B cell (primary cell): ENCODE results near the gene SSBP2. TPM values are rescaled to one million over a fixed set of nuclear protein-coding genes. Genes with fewer than 3 reads are reported as not detected.
"Not testable (repeated sequence)": the region's sequence is repeated elsewhere in the genome, so short reads cannot be mapped to it uniquely, and the experiment has no call there.

Experiments used
- ATAC-seq: fragments of 200-7000 bp; cut with Tn5 transposase; one replicate; pipeline ENCODE4 v1.10.0; 2021; ENCODE audit warnings: low read depth, mild to moderate bottlenecking, moderate number of reproducible peaks, moderate library complexity
- CTCF ChIA-PET: fragments of 350-600 bp; sonication (Branson Sonifier 250); formaldehyde crosslinking; loops from one replicate; lab custom pipeline; 2021; ENCODE audit warnings: antibody characterized with exemption, inconsistent platforms; lab: Charles Lee
- POLR2A ChIA-PET: fragments of 350-600 bp; sonication (Branson Sonifier 250); formaldehyde crosslinking; loops from one replicate; lab custom pipeline; 2021; ENCODE audit warnings: antibody characterized with exemption; lab: Charles Lee
- DNase-seq: peaks from one replicate; pipeline ENCODE4 v3.0.0; 2013
- H2AFZ ChIP-seq: 2 replicates; pipeline ENCODE4 v1.6.1; 2012; ENCODE audit warnings: mild to moderate bottlenecking, low read depth, low read length; ENCODE audit not compliant: insufficient read depth, poor library complexity, severe bottlenecking
- H3K27ac ChIP-seq, 2 donors: 1 replicate in 1 of 2; 2 replicates in 1 of 2; pipeline ENCODE4 v1.5.1; 2012 to 2013; ENCODE audit warnings: low read length in 2 of 2, mild to moderate bottlenecking in 2 of 2, moderate library complexity in 1 of 2
- H3K27me3 ChIP-seq, 4 experiments: fragments of 200-600 bp in 1 of 4; sonication (generic) in 1 of 4; replicated peaks in 1 of 4; 1 replicate in 2 of 4; 2 replicates in 2 of 4; pipeline versions ENCODE4 v1.6.1 to v1.7.0; 2013 to 2016; ENCODE audit warnings: low read length in 3 of 4, mild to moderate bottlenecking in 2 of 4, mixed read lengths in 1 of 4, moderate library complexity in 1 of 4; ENCODE audit not compliant: insufficient read depth in 4 of 4, control insufficient read depth in 3 of 4; ENCODE audit errors: control extremely low read depth in 1 of 4
- H3K36me3 ChIP-seq, 2 experiments: replicated peaks in 1 of 2; 1 replicate in 1 of 2; 2 replicates in 1 of 2; pipeline versions ENCODE4 v1.6.1 to v1.7.1; 2013; ENCODE audit warnings: low read length in 1 of 2; ENCODE audit not compliant: insufficient read depth in 2 of 2, control insufficient read depth in 1 of 2; ENCODE audit errors: control extremely low read depth in 1 of 2, extremely low read depth in 1 of 2
- H3K4me1 ChIP-seq, 2 donors: fragments of 200-600 bp in 1 of 2; sonication (generic) in 1 of 2; 1 replicate in 1 of 2; 2 replicates in 1 of 2; pipeline versions ENCODE4 v1.5.1 to v1.6.1; 2013 to 2017; ENCODE audit warnings: low read length in 2 of 2; ENCODE audit not compliant: control insufficient read depth in 2 of 2, insufficient read depth in 2 of 2
- H3K4me2 ChIP-seq: replicated peaks from 2 replicates; pipeline ENCODE3; 2012; ENCODE audit warnings: mild to moderate bottlenecking, low read depth, low read length; ENCODE audit not compliant: poor library complexity, severe bottlenecking
- H3K4me3 ChIP-seq, 5 experiments: fragments of 200-600 bp in 1 of 5; sonication (generic) in 1 of 5; 1 replicate in 3 of 5; 2 replicates in 2 of 5; pipeline versions ENCODE4 v1.5.1 to v1.7.0; 2011 to 2016; ENCODE audit warnings: low read length in 4 of 5, mild to moderate bottlenecking in 4 of 5, low read depth in 2 of 5, control low read depth in 1 of 5, moderate library complexity in 1 of 5; ENCODE audit not compliant: insufficient read depth in 1 of 5; ENCODE audit errors: control extremely low read depth in 1 of 5, extremely low read depth in 1 of 5
- H3K79me2 ChIP-seq: fragments of 200-600 bp; sonication (generic); one replicate; pipeline ENCODE4 v1.6.0; 2016; ENCODE audit warnings: low read length; ENCODE audit not compliant: control insufficient read depth, insufficient read depth
- H3K9ac ChIP-seq: fragments of 200-600 bp; sonication (generic); 2 replicates; pipeline ENCODE4 v1.6.1; 2017; ENCODE audit warnings: mild to moderate bottlenecking, low read length, moderate library complexity
- H3K9me3 ChIP-seq, 3 donors: one replicate each; pipeline versions ENCODE4 v1.6.1 to v1.7.1; 2013; ENCODE audit warnings: low read length in 2 of 3; ENCODE audit not compliant: control insufficient read depth in 2 of 3, insufficient read depth in 1 of 3; ENCODE audit errors: control extremely low read depth in 1 of 3
- H4K20me1 ChIP-seq: 2 replicates; pipeline ENCODE4 v1.6.0; 2012; ENCODE audit warnings: mild to moderate bottlenecking, low read length; ENCODE audit not compliant: insufficient read depth, control insufficient read depth, poor library complexity, severe bottlenecking
- H3K27ac Mint-ChIP-seq: one replicate; pipeline ENCODE4 v1.8.0; 2021; ENCODE audit warnings: mixed read lengths
- H3K27me3 Mint-ChIP-seq: one replicate; pipeline ENCODE4 v1.8.0; 2021; ENCODE audit warnings: mixed read lengths
- H3K4me1 Mint-ChIP-seq: one replicate; pipeline ENCODE4 v1.8.0; 2021; ENCODE audit warnings: mixed read lengths
- H3K4me3 Mint-ChIP-seq: one replicate; pipeline ENCODE4 v1.8.0; 2021; ENCODE audit warnings: mixed read lengths
- H3K9me3 Mint-ChIP-seq: one replicate; pipeline ENCODE4 v1.8.0; 2022; ENCODE audit warnings: mixed read lengths; ENCODE audit not compliant: insufficient read depth
- CTCF ChIP-seq: fragments of 200-600 bp; IDR thresholded peaks from one replicate; pipeline ENCODE4 v1.8.0; 2022; ENCODE audit warnings: antibody characterized with exemption, mild to moderate bottlenecking
- EZH2 ChIP-seq: IDR thresholded peaks from 2 replicates; pipeline ENCODE4 v1.6.1; 2012; ENCODE audit warnings: borderline replicate concordance, low read depth, mild to moderate bottlenecking, moderate library complexity, low read length; ENCODE audit not compliant: insufficient read depth, poor library complexity, severe bottlenecking
- WGBS: methylation state at CpG from one replicate; pipeline ENCODE4 v1.1.5; 2013; ENCODE audit warnings: missing lambda C conversion rate; ENCODE audit not compliant: insufficient coverage; 5-methylcytosine and 5-hydroxymethylcytosine counted together
- intact Hi-C: fragments of 100-400 bp; cut with micrococcal nuclease; formaldehyde crosslinking; loops from one replicate; pipeline ENCODE4 v1.10.0; 2022
- polyA plus RNA-seq: library from polyadenylated mRNA; depleted of rRNA; stranded (reverse); fragments of >200 nt; gene quantifications from 2 replicates; pipeline ENCODE4 v1.2.3, GENCODE V29; 2012
- total RNA-seq, 2 donors: library from RNA; stranded (reverse); fragments of 120-200 nt in 1 of 2; gene quantifications; 1 replicate in 1 of 2; 2 replicates in 1 of 2; pipeline versions ENCODE4 v1.2.3 to v1.2.4, GENCODE V29; 2013 to 2022

The SSBP2 gene
- total and polyA plus RNA-seq, 2 donors (not counting 1 experiment from before 2014, with no cell fraction given): 40.9 to 49.6 TPM

GRCh38 chr5:81665795-81666194 is 85.1 kb downstream of the SSBP2 start:
- Histone ChIP-seq H3K27me3 (no peaks in the 10 kb centered on the region), H3K4me2 (no peak overlapping the region), H3K9me3 (peaks cover 0 to 2% (median 0%) of the 10 kb centered on the region in 3 donors), H2AFZ (no peak overlapping the region), H3K9ac (no peak overlapping the region), H3K36me3 (no peaks in the 10 kb centered on the region), H3K4me3 (no peak overlapping the region), H3K79me2 (peaks cover 79% of the 10 kb centered on the region), H3K27ac (no peak overlapping the region), H3K4me1 (peaks cover 0 to 2% of the 10 kb centered on the region in 2 donors), H4K20me1 (peaks cover 28% of the 10 kb centered on the region)
- ChIA-PET POLR2A (no interaction called here), CTCF (no interaction called here)
- H3K4me3 Mint-ChIP-seq: no peak overlapping the region
- H3K27ac Mint-ChIP-seq: no peak overlapping the region
- no peak for DNase-seq
- ATAC-seq: no peak
- TF ChIP-seq EZH2 (no peak), CTCF (no peak)
- no CpG with 5 or more reads among the region's 1 CpG for WGBS
- intact Hi-C loops: no loop called here
- H3K4me1 Mint-ChIP-seq: peaks cover 30% of the 10 kb centered on the region
- H3K9me3 Mint-ChIP-seq: no peaks in the 10 kb centered on the region
- no peaks in the 10 kb centered on the region for H3K27me3 Mint-ChIP-seq

- WGBS: 100% methylated on average over 1 of the region's 1 CpG
- peaks cover 31% of the 10 kb centered on the region for H3K4me1 Mint-ChIP-seq
- H3K4me1 ChIP-seq, intact Hi-C loops, H3K9me3 Mint-ChIP-seq, CTCF ChIA-PET, H3K27ac Mint-ChIP-seq, H3K27ac ChIP-seq, H3K4me3 ChIP-seq, H3K9me3 ChIP-seq, ATAC-seq, H3K36me3 ChIP-seq, H3K27me3 Mint-ChIP-seq, H2AFZ ChIP-seq, DNase-seq, H3K4me2 ChIP-seq, POLR2A ChIA-PET, H3K9ac ChIP-seq, H3K27me3 ChIP-seq, H3K4me3 Mint-ChIP-seq: not testable (repeated sequence)
- Histone ChIP-seq H4K20me1 (peaks cover 28% of the 10 kb centered on the region), H3K79me2 (peaks cover 84% of the 10 kb centered on the region)
These were observed 90.3 kb downstream of the SSBP2 start for GRCh38 chr5:81660624-81661023.
